Natural killer cell (primary cell): Measurements from ENCODE around the gene CADM2. TPM values are rescaled to one million over a fixed set of nuclear protein-coding genes. Genes with fewer than 3 reads are reported as not detected.
"Not testable (repeated sequence)": the region's sequence is repeated elsewhere in the genome, so short reads cannot be mapped to it uniquely, and the experiment has no call there.

Experiments used
- ATAC-seq, 3 donors: fragments of 150-1000 bp in 2 of 3; fragments of 200-7000 bp in 1 of 3; cut with Tn5 transposase; 1 replicate in 1 of 3; 2 replicates in 2 of 3; pipeline ENCODE4 v1.10.0; 2021; ENCODE audit warnings: mild to moderate bottlenecking in 2 of 3, moderate library complexity in 2 of 3
- DNase-seq, 2 donors: peaks; one replicate each; pipeline versions ENCODE4 v3.0.0 to v3.0.0-alpha.2; 2013 to 2021; ENCODE audit warnings: mixed read lengths in 1 of 2
- H3K27ac ChIP-seq: one replicate; pipeline ENCODE4 v1.5.1; 2013; ENCODE audit warnings: mild to moderate bottlenecking, low read length
- H3K27me3 ChIP-seq: one replicate; pipeline ENCODE4 v1.6.1; 2013; ENCODE audit warnings: low read length; ENCODE audit not compliant: control insufficient read depth, insufficient read depth
- H3K36me3 ChIP-seq: one replicate; pipeline ENCODE4 v1.6.1; 2013; ENCODE audit warnings: low read length; ENCODE audit not compliant: control insufficient read depth, insufficient read depth
- H3K4me1 ChIP-seq: one replicate; pipeline ENCODE4 v1.6.1; 2013; ENCODE audit warnings: low read length; ENCODE audit not compliant: control insufficient read depth, insufficient read depth
- H3K4me3 ChIP-seq: one replicate; pipeline ENCODE4 v1.5.1; 2013; ENCODE audit warnings: low read length
- H3K9me3 ChIP-seq: one replicate; pipeline ENCODE4 v1.6.1; 2013; ENCODE audit warnings: low read length; ENCODE audit not compliant: control insufficient read depth, insufficient read depth
- H3K27ac Mint-ChIP-seq, 2 donors: one replicate each; pipeline ENCODE4 v1.8.0; 2022; ENCODE audit warnings: mild to moderate bottlenecking in 2 of 2, mixed read lengths in 2 of 2, moderate library complexity in 1 of 2
- H3K27me3 Mint-ChIP-seq, 2 donors: one replicate each; pipeline ENCODE4 v1.8.0; 2022; ENCODE audit warnings: low read depth in 2 of 2, mixed read lengths in 2 of 2
- H3K36me3 Mint-ChIP-seq: one replicate; pipeline ENCODE4 v1.8.0; 2022; ENCODE audit warnings: mixed read lengths
- H3K4me1 Mint-ChIP-seq, 2 donors: one replicate each; pipeline ENCODE4 v1.8.0; 2022; ENCODE audit warnings: mixed read lengths in 2 of 2
- H3K4me3 Mint-ChIP-seq: one replicate; pipeline ENCODE4 v1.8.0; 2022; ENCODE audit warnings: mild to moderate bottlenecking, moderate library complexity, mixed read lengths
- H3K9me3 Mint-ChIP-seq, 2 donors: one replicate each; pipeline ENCODE4 v1.8.0; 2022; ENCODE audit warnings: mixed read lengths in 2 of 2
- CTCF ChIP-seq: fragments of 200-600 bp; IDR thresholded peaks from one replicate; pipeline ENCODE4 v1.8.0; 2022; ENCODE audit warnings: antibody characterized with exemption
- WGBS: methylation state at CpG from one replicate; pipeline ENCODE4 v1.1.7; 2013; ENCODE audit warnings: missing lambda C conversion rate; ENCODE audit not compliant: insufficient coverage; 5-methylcytosine and 5-hydroxymethylcytosine counted together
- intact Hi-C: fragments of 100-400 bp; cut with micrococcal nuclease; formaldehyde crosslinking; loops from one replicate; pipeline ENCODE4 v1.14.2; 2022
- total RNA-seq, 4 donors: library from RNA; stranded (reverse); fragments of 120-200 nt in 1 of 4; gene quantifications; one replicate each; pipeline versions ENCODE4 v1.2.3 to v1.2.4, GENCODE V29; 2013 to 2022

Gene CADM2
- total RNA-seq, 3 donors from 2014 or later (not counting 1 experiment from before 2014, with no cell fraction given) = 0.07 TPM; not detected in 2

GRCh38 chr3:85979034-85979433, 1020.2 kb downstream of the CADM2 start:
- Histone ChIP-seq H3K4me3 (no peak overlapping the region), H3K4me1 (no peaks in the 10 kb centered on the region), H3K36me3 (no peaks in the 10 kb centered on the region), H3K9me3 (no peaks in the 10 kb centered on the region), H3K27ac (no peak overlapping the region), H3K27me3 (no peaks in the 10 kb centered on the region)
- no peak overlapping the region for H3K27ac Mint-ChIP-seq
- no peak for DNase-seq
- no peak for ATAC-seq
- H3K9me3 Mint-ChIP-seq = peaks cover 6 to 10% of the 10 kb centered on the region in 2 donors
- no peaks in the 10 kb centered on the region for H3K27me3 Mint-ChIP-seq
- no peaks in the 10 kb centered on the region for H3K36me3 Mint-ChIP-seq
- no peak for TF ChIP-seq CTCF
- H3K4me1 Mint-ChIP-seq = no peaks in the 10 kb centered on the region
- intact Hi-C loops = no loop called here
- H3K4me3 Mint-ChIP-seq = no peak overlapping the region

GRCh38 chr3:85989581-85989980, 1030.8 kb downstream of the CADM2 start:
- H3K4me3 Mint-ChIP-seq, H3K27me3 ChIP-seq, H3K4me1 Mint-ChIP-seq, ATAC-seq, DNase-seq, H3K4me3 ChIP-seq, H3K4me1 ChIP-seq, intact Hi-C loops, H3K27ac Mint-ChIP-seq, H3K27ac ChIP-seq, H3K36me3 ChIP-seq, H3K9me3 ChIP-seq, H3K36me3 Mint-ChIP-seq, H3K27me3 Mint-ChIP-seq: not testable (repeated sequence)
- 95% methylated on average over 8 of the region's 10 CpGs for WGBS
- peaks cover 9 to 10% of the 10 kb centered on the region in 2 donors for H3K9me3 Mint-ChIP-seq

GRCh38 chr3:86029590-86029989, 1070.8 kb downstream of the CADM2 start:
- no peak overlapping the region for H3K4me3 Mint-ChIP-seq
- no peak for DNase-seq
- no peaks in the 10 kb centered on the region for H3K4me1 Mint-ChIP-seq
- TF ChIP-seq CTCF = no peak
- H3K4me1 ChIP-seq = no peaks in the 10 kb centered on the region
- ATAC-seq = no peak
- no peaks in the 10 kb centered on the region for H3K27me3 ChIP-seq
- peaks cover 6 to 16% of the 10 kb centered on the region in 2 donors for H3K9me3 Mint-ChIP-seq
- H3K9me3 ChIP-seq = no peaks in the 10 kb centered on the region
- intact Hi-C loops = no loop called here
- WGBS = 100% methylated on average over 1 of the region's 1 CpG
- no peaks in the 10 kb centered on the region for H3K36me3 ChIP-seq
- no peaks in the 10 kb centered on the region for H3K27me3 Mint-ChIP-seq
- H3K27ac Mint-ChIP-seq = no peak overlapping the region
- no peak overlapping the region for H3K4me3 ChIP-seq
- no peaks in the 10 kb centered on the region for H3K36me3 Mint-ChIP-seq
- H3K27ac ChIP-seq = no peak overlapping the region

GRCh38 chr3:86037916-86038315, 1079.1 kb downstream of the CADM2 start:
- no peaks in the 10 kb centered on the region for H3K4me1 Mint-ChIP-seq
- H3K4me3 ChIP-seq = no peak overlapping the region
- DNase-seq (no peak), ATAC-seq (no peak)
- no peaks in the 10 kb centered on the region for H3K4me1 ChIP-seq
- intact Hi-C loops = no loop called here
- no peaks in the 10 kb centered on the region for H3K36me3 ChIP-seq
- no peak for TF ChIP-seq CTCF
- H3K27ac ChIP-seq = no peak overlapping the region
- no peak overlapping the region for H3K4me3 Mint-ChIP-seq
- H3K27ac Mint-ChIP-seq = no peak overlapping the region
- peaks cover 13% of the 10 kb centered on the region for H3K36me3 Mint-ChIP-seq
- H3K9me3 Mint-ChIP-seq = peaks cover 13 to 34% of the 10 kb centered on the region in 2 donors
- no peaks in the 10 kb centered on the region for H3K9me3 ChIP-seq
- H3K27me3 Mint-ChIP-seq = no peaks in the 10 kb centered on the region
- no peaks in the 10 kb centered on the region for H3K27me3 ChIP-seq
